H1 (cell line): ENCODE data around the gene GALNT5. TPM values are rescaled to one million over a fixed set of nuclear protein-coding genes. Genes with fewer than 3 reads are reported as not detected.

Experiments used
- CTCF ChIA-PET: fragments of 300-600 bp; sonication (Branson Sonifier 250); formaldehyde crosslinking; loops from one replicate; lab custom pipeline; 2021; ENCODE audit not compliant: partially characterized antibody; lab: Charles Lee
- POLR2A ChIA-PET: fragments of 300-600 bp; sonication (Branson Sonifier 250); formaldehyde crosslinking; loops from one replicate; lab custom pipeline; 2021; ENCODE audit warnings: inconsistent platforms; ENCODE audit not compliant: partially characterized antibody; lab: Charles Lee
- DNase-seq, 2 experiments: peaks; one replicate each; pipeline versions ENCODE4 v3.0.0 to v3.0.0-alpha.2; 2010 to 2022; ENCODE audit warnings: low spot score in 2 of 2, low read depth in 1 of 2, mixed read lengths in 1 of 2
- FAIRE-seq: peaks from 2 replicates; lab custom pipeline; 2011; peaks lifted over from hg19 to GRCh38; lab: Jason Lieb, UNC
- H2AFZ ChIP-seq: 2 replicates; pipeline ENCODE4 v1.8.1; 2012; ENCODE audit warnings: low read length, inconsistent platforms
- H2AK5ac ChIP-seq: 2 replicates; pipeline ENCODE4 v1.6.1; 2013; ENCODE audit warnings: low read depth, low read length
- H2BK120ac ChIP-seq: replicated peaks from 2 replicates; pipeline ENCODE3; 2013; ENCODE audit warnings: low read depth, low read length, inconsistent platforms
- H2BK12ac ChIP-seq: 2 replicates; pipeline ENCODE4 v1.6.1; 2013; ENCODE audit warnings: low read depth, low read length
- H2BK15ac ChIP-seq: 2 replicates; pipeline ENCODE4 v1.6.1; 2013; ENCODE audit warnings: low read length
- H2BK20ac ChIP-seq: 2 replicates; pipeline ENCODE4 v1.6.1; 2013; ENCODE audit warnings: low read length
- H2BK5ac ChIP-seq: 2 replicates; pipeline ENCODE4 v1.6.1; 2013; ENCODE audit warnings: low read depth, low read length
- H3K14ac ChIP-seq: 2 replicates; pipeline ENCODE4 v1.6.1; 2013; ENCODE audit warnings: inconsistent platforms; ENCODE audit not compliant: insufficient read length
- H3K18ac ChIP-seq: 2 replicates; pipeline ENCODE4 v1.6.1; 2013; ENCODE audit warnings: low read length; ENCODE audit errors: extremely low read depth
- H3K23ac ChIP-seq: 2 replicates; pipeline ENCODE4 v1.6.1; 2013; ENCODE audit warnings: inconsistent platforms; ENCODE audit not compliant: insufficient read length
- H3K23me2 ChIP-seq: 2 replicates; pipeline ENCODE4 v1.6.1; 2013; ENCODE audit warnings: low read depth, low read length
- H3K27ac ChIP-seq: 2 replicates; pipeline ENCODE4 v1.6.1; 2011; ENCODE audit warnings: low read depth, low read length, inconsistent platforms
- H3K27me3 ChIP-seq, 4 experiments: replicated peaks in 1 of 4; 1 replicate in 1 of 4; 2 replicates in 3 of 4; pipeline versions ENCODE4 v1.6.1 to v1.8.1; 2011 to 2013; ENCODE audit warnings: low read length in 3 of 4, mild to moderate bottlenecking in 3 of 4, inconsistent platforms in 2 of 4, mixed read lengths in 2 of 4, moderate library complexity in 1 of 4; ENCODE audit not compliant: control insufficient read depth in 3 of 4, insufficient read depth in 3 of 4; ENCODE audit errors: extremely low read depth in 1 of 4
- H3K36me3 ChIP-seq, 4 experiments: 2 replicates each; pipeline versions ENCODE4 v1.6.1 to v1.8.1; 2011 to 2013; ENCODE audit warnings: mild to moderate bottlenecking in 4 of 4, low read length in 3 of 4, moderate library complexity in 2 of 4, control low read depth in 1 of 4, inconsistent platforms in 1 of 4; ENCODE audit not compliant: insufficient read depth in 4 of 4, control insufficient read depth in 2 of 4
- H3K4ac ChIP-seq: replicated peaks from 2 replicates; pipeline ENCODE3; 2013; ENCODE audit warnings: low read length, low read depth, mixed read lengths, inconsistent platforms; ENCODE audit not compliant: insufficient read length
- H3K4me1 ChIP-seq, 4 experiments: replicated peaks in 1 of 4; 1 replicate in 1 of 4; 2 replicates in 3 of 4; pipeline versions ENCODE4 v1.6.1 to v1.8.1; 2011 to 2013; ENCODE audit warnings: low read length in 3 of 4, inconsistent platforms in 2 of 4, mixed read lengths in 1 of 4; ENCODE audit not compliant: insufficient read depth in 4 of 4, control insufficient read depth in 3 of 4
- H3K4me2 ChIP-seq, 2 experiments: 2 replicates each; pipeline versions ENCODE4 v1.6.1 to v1.8.1; 2011 to 2013; ENCODE audit warnings: low read depth in 2 of 2, low read length in 2 of 2, control low read depth in 1 of 2, inconsistent platforms in 1 of 2, mild to moderate bottlenecking in 1 of 2; ENCODE audit not compliant: insufficient read depth in 1 of 2
- H3K4me3 ChIP-seq, 4 experiments: fragments of 200-600, 300-600 bp in 1 of 4; sonication (generic), shearing (Covaris generic), sonication (Bioruptor Twin) in 1 of 4; 2 replicates each; pipeline versions ENCODE4 v1.5.1 to v1.8.1; 2011 to 2016; ENCODE audit warnings: low read length in 4 of 4, low read depth in 3 of 4, control low read depth in 2 of 4, inconsistent platforms in 2 of 4, mild to moderate bottlenecking in 2 of 4, mixed read lengths in 1 of 4, moderate library complexity in 1 of 4; ENCODE audit not compliant: insufficient read depth in 2 of 4; ENCODE audit errors: extremely low read depth in 1 of 4
- H3K56ac ChIP-seq: replicated peaks from 2 replicates; pipeline ENCODE3; 2013; ENCODE audit warnings: low read depth, mild to moderate bottlenecking, mixed read lengths, low read length, inconsistent platforms; ENCODE audit not compliant: insufficient read length
- H3K79me1 ChIP-seq: 2 replicates; pipeline ENCODE4 v1.6.1; 2013; ENCODE audit warnings: low read depth, low read length, control low read depth
- H3K79me2 ChIP-seq, 2 experiments: 2 replicates each; pipeline versions ENCODE4 v1.6.1 to v1.8.1; 2012 to 2013; ENCODE audit warnings: low read length in 2 of 2, mild to moderate bottlenecking in 2 of 2, inconsistent platforms in 1 of 2; ENCODE audit not compliant: insufficient read depth in 2 of 2, control insufficient read depth in 1 of 2
- H3K9ac ChIP-seq, 4 experiments: replicated peaks in 1 of 4; 1 replicate in 1 of 4; 2 replicates in 3 of 4; pipeline versions ENCODE4 v1.6.1 to v1.8.1; 2011 to 2013; ENCODE audit warnings: low read depth in 3 of 4, low read length in 3 of 4, control low read depth in 2 of 4, mild to moderate bottlenecking in 2 of 4, moderate library complexity in 2 of 4, inconsistent platforms in 1 of 4; ENCODE audit errors: extremely low read depth in 1 of 4
- H3K9me3 ChIP-seq, 2 experiments: 2 replicates each; pipeline versions ENCODE4 v1.6.1 to v1.8.1; 2012 to 2013; ENCODE audit warnings: mild to moderate bottlenecking in 2 of 2, moderate library complexity in 2 of 2, control low read depth in 1 of 2, inconsistent platforms in 1 of 2, low read depth in 1 of 2, low read length in 1 of 2, mixed read lengths in 1 of 2; ENCODE audit not compliant: insufficient read depth in 2 of 2
- H4K20me1 ChIP-seq, 2 experiments: replicated peaks in 1 of 2; 2 replicates each; pipeline versions ENCODE3 to v1.8.1; 2011 to 2013; ENCODE audit warnings: inconsistent platforms in 2 of 2, low read length in 2 of 2, mild to moderate bottlenecking in 1 of 2; ENCODE audit not compliant: insufficient read depth in 2 of 2, control insufficient read depth in 1 of 2
- H4K5ac ChIP-seq: 2 replicates; pipeline ENCODE4 v1.6.1; 2013; ENCODE audit warnings: low read length, low read depth, mixed read lengths, inconsistent platforms; ENCODE audit not compliant: insufficient read length
- H4K8ac ChIP-seq: 2 replicates; pipeline ENCODE4 v1.8.0; 2013; ENCODE audit warnings: mild to moderate bottlenecking, moderate library complexity, low read length, inconsistent platforms; ENCODE audit not compliant: insufficient read depth; ENCODE audit errors: extremely low read depth
- H4K91ac ChIP-seq: replicated peaks from 2 replicates; pipeline ENCODE3; 2013; ENCODE audit warnings: low read length, mixed read lengths, inconsistent platforms; ENCODE audit not compliant: insufficient read length
- CEBPB ChIP-seq: IDR thresholded peaks from 2 replicates; pipeline ENCODE4 v1.6.1; 2012; ENCODE audit warnings: low read depth, low read length
- EP300 ChIP-seq, 2 experiments: IDR thresholded peaks; 1 replicate in 1 of 2; 2 replicates in 1 of 2; pipeline ENCODE4 v1.6.1; 2011 to 2012; ENCODE audit warnings: low read depth in 2 of 2, low read length in 2 of 2, mild to moderate bottlenecking in 2 of 2, borderline replicate concordance in 1 of 2, inconsistent platforms in 1 of 2, moderate library complexity in 1 of 2
- EZH2 ChIP-seq: fragments of 200-600 bp; sonication (generic); IDR thresholded peaks from 2 replicates; pipeline ENCODE4 v1.7.1; 2012; ENCODE audit warnings: low read depth, mild to moderate bottlenecking, moderate library complexity, low read length, inconsistent platforms; ENCODE audit not compliant: severe bottlenecking
- NANOG ChIP-seq: IDR thresholded peaks from 2 replicates; pipeline ENCODE4 v1.6.1; 2011; ENCODE audit warnings: low read length, low read depth, mild to moderate bottlenecking, inconsistent platforms; ENCODE audit not compliant: insufficient read depth, poor library complexity, severe bottlenecking
- PHF8 ChIP-seq: fragments of 200-600 bp; sonication (generic); conservative IDR thresholded peaks from 2 replicates; pipeline ENCODE4 v1.7.1; 2012; ENCODE audit warnings: low read depth, mild to moderate bottlenecking, inconsistent platforms, low read length, moderate library complexity
- SIX5 ChIP-seq: IDR thresholded peaks from 2 replicates; pipeline ENCODE4 v1.6.1; 2011; ENCODE audit warnings: mild to moderate bottlenecking, low read depth, low read length
- SP1 ChIP-seq: IDR thresholded peaks from 2 replicates; pipeline ENCODE4 v1.6.1; 2011; ENCODE audit warnings: low read depth, low read length
- SRF ChIP-seq: IDR thresholded peaks from 2 replicates; pipeline ENCODE4 v1.6.1; 2011; ENCODE audit warnings: mild to moderate bottlenecking, low read depth, low read length, moderate library complexity
- WGBS, 2 experiments: shearing (Covaris generic) in 1 of 2; methylation state at CpG; one replicate each; pipeline versions ENCODE4 v1.1.6 to v1.1.7; 2013 to 2015; ENCODE audit warnings: low lambda C conversion rate in 2 of 2, mixed read lengths in 2 of 2, inconsistent platforms in 1 of 2, low coverage in 1 of 2, missing lambda C conversion rate in 1 of 2; ENCODE audit not compliant: insufficient replicate concordance in 2 of 2, insufficient coverage in 1 of 2, insufficient read length in 1 of 2; ENCODE audit errors: extremely low coverage in 1 of 2, missing lambda C conversion rate in 1 of 2; 5-methylcytosine and 5-hydroxymethylcytosine counted together
- polyA plus RNA-seq, 7 experiments: library from polyadenylated mRNA; depleted of rRNA in 3 of 7; stranded (reverse) in 5 of 7; unstranded in 2 of 7; fragments of >200 nt in 5 of 7; fragments of 200-250 nt in 2 of 7; gene quantifications; 1 replicate in 5 of 7; 2 replicates in 1 of 7; 4 replicates in 1 of 7; pipeline versions ENCODE4 v1.2.1 to v1.2.3, GENCODE V29; 2011 to 2013; ENCODE audit warnings: missing spikeins in 2 of 7, mixed read lengths in 2 of 7
- total RNA-seq: library from RNA; stranded (reverse); fragmentation: NEBNext Ultra II Directional; extraction: Animal tissue kit (Norgen Biotek cat#: 25700); gene quantifications from 2 replicates; pipeline ENCODE4 v1.2.1, GENCODE V29; 2021

Gene GALNT5
- total and polyA plus RNA-seq, 2 of the 8 experiments (the other 6 are each of a cell fraction or from before 2014, with no cell fraction given), result 0.02 to 0.06 TPM

DNA sequence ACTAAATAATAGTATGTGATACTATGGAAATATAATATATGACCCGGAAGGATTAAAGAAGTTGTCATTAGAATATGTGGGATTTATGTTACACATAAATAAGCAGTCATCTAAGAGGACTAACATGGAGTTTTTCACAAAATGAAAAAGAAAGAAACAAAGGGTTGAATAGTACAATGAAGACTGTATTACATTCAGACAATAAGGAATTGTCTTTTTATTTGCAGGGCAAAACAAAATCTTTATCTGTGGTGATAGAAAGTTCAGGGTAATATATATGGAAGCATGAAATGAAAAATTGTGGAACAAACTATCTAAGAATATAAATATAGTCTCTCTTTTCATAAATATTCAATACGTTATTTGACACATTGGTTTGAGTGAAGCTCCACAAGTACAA lies 62.3 kb downstream of the GALNT5 start:
- Histone ChIP-seq H3K4me3 (no peak overlapping the region), H3K9ac (no peak overlapping the region), H4K5ac (no peak overlapping the region), H4K8ac (no peak overlapping the region)
- no peak for FAIRE-seq
- TF ChIP-seq EP300 (IDR thresholded peaks at IDR 0.05; ENCODE audit: borderline replicate concordance in 1 of 2, low read depth in 2 of 2, low read length in 2 of 2), result no peak
- no peak for TF ChIP-seq EZH2
- TF ChIP-seq PHF8, result no peak
- TF ChIP-seq NANOG, result no peak
- TF ChIP-seq CEBPB, result no peak
- no peak for TF ChIP-seq SP1
- no peak for TF ChIP-seq SIX5
- no peak for TF ChIP-seq SRF
- TF ChIP-seq, all 59 proteins: peak for 0
- no peak overlapping the region for H3K4me2 ChIP-seq
- H3K18ac ChIP-seq, result no peak overlapping the region
- no peak overlapping the region for H2BK120ac ChIP-seq
- ChIA-PET POLR2A (no interaction called here), CTCF (interaction anchor here (1.2 to 4.5 kb wide), 6 partner anchors 8 to 20 kb away, joined by 6 to 24 read pairs (median 12); no protein-coding TSS in a partner anchor)
- H4K20me1 ChIP-seq, result no peaks in the 10 kb centered on the region
- 91% methylated on average over 2 of the region's 2 CpGs; no CpG with 5 or more reads in 1 of the 2 experiments for WGBS, 2 experiments
- DNase-seq, result no peak
- H3K14ac ChIP-seq, result no peak overlapping the region
- no peaks in the 10 kb centered on the region for H3K36me3 ChIP-seq
- no peak overlapping the region for H2AFZ ChIP-seq
- H2BK5ac ChIP-seq, result no peak overlapping the region
- H2AK5ac ChIP-seq, result no peak overlapping the region
- no peak overlapping the region for H4K91ac ChIP-seq
- peaks cover 0 to 3% (median 1%) of the 10 kb centered on the region in 4 experiments; a peak in 3 of 7 replicates for H3K4me1 ChIP-seq
- H3K56ac ChIP-seq, result no peak overlapping the region
- H3K9me3 ChIP-seq, result no peaks in the 10 kb centered on the region
- H3K27ac ChIP-seq, result no peak overlapping the region
- no peak overlapping the region for H2BK15ac ChIP-seq
- no peak overlapping the region for H3K4ac ChIP-seq
- no peaks in the 10 kb centered on the region for H3K79me2 ChIP-seq
- no peaks in the 10 kb centered on the region for H3K27me3 ChIP-seq
- H3K79me1 ChIP-seq, result no peaks in the 10 kb centered on the region
- no peaks in the 10 kb centered on the region for H3K23me2 ChIP-seq
- H2BK20ac ChIP-seq, result no peak overlapping the region
- no peak overlapping the region for H2BK12ac ChIP-seq
- H3K23ac ChIP-seq, result no peak overlapping the region
